Skin epidermis (tissue), 12 donors: ENCODE data around the gene TSPAN10.

ENCODE experiments used
- H3K27ac ChIP-seq, 21 experiments: fragments of 200-600 bp; sonication (generic) in 11 of 21; one replicate each; pipeline ENCODE4 v1.5.0; 2020; ENCODE audit warnings: mild to moderate bottlenecking in 3 of 21, inconsistent platforms in 2 of 21, moderate library complexity in 2 of 21
- H3K4me3 ChIP-seq, 7 experiments: fragments of 200-600 bp; sonication (generic) in 2 of 7; one replicate each; pipeline ENCODE4 v1.5.0; 2020; ENCODE audit warnings: inconsistent platforms in 2 of 7, mild to moderate bottlenecking in 2 of 7, moderate library complexity in 1 of 7

TSPAN10 gene

DNA sequence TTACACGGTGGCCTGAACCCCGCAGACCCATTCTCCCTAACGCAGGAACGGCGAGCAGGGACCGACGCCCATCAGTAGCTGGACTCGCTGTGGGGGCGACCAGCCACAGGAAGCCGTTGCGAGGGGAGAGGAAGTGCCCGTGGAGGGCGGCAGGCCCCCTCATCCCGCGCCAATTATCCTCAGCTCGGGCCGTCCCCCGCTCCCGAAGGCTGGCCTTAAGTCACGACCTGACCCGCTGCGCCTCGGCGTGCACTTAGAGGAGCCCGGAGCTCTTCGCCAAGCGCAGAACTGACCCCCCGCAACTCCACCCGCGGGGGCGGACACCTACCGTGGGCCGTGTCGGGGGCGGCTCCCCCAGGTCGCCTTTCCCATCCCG is 46.2 kb downstream of the TSPAN10 start:
- Histone ChIP-seq H3K27ac (peak overlapping the region; percentile 69 to 98 (median 92)), H3K4me3 (peak overlapping the region; percentile 59 to 100 (median 96))

DNA sequence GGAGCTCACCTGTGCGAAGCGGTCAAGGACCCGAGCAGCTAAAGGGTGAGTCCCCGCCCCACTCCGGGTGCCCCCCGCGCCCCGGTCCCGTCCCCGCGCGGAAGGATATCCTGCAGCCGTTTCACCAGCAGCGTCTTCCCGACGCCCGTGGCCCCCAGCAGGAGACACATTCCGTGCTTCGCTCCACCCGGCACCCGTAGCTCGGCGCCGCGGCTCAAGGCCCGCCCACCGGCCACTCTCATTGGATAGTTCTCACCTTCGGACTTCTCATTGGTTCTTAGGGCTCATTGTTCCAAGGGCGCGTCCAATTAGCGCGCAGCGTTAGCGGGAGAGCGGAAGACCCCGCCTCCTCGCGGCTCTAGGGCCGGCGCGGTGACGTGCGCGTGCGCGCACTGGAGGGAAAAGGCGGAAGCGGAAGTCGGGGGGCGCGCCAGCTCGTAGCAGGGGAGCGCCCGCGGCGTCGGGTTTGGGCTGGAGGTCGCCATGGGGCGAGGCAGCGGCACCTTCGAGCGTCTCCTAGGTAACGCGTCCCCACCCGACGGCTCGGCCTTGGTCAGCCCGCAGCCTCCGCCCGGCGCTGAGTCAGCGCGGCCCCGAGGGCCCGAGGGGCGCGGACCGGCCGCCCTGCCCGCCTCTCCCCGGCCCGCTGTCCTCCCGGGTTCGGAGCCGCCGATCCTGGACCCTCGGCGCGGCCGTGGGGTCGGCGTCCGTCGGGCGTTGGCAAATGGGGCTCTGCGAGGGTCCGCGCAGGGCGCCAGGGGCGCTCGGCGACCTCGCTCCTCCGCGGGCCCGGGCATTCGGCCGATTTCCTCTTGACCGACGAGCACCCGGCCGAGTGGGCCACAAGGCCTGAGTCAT is 46.8 kb downstream of the TSPAN10 start, which contains the start of the genes ARL16 and HGS:
ARL16 (minus strand) TSS at position 214 of the 858 bp plus-strand sequence; CDS start at position 170, 44 bp downstream.
HGS (plus strand) TSS at position 428 of the 858 bp plus-strand sequence; CDS start at position 484, 56 bp downstream.
- Histone ChIP-seq H3K4me3 (peak within 1 kb of the TSS; percentile 59 to 100 (median 96)), H3K27ac (peak within 1 kb of the TSS; percentile 84 to 99 (median 95))

DNA sequence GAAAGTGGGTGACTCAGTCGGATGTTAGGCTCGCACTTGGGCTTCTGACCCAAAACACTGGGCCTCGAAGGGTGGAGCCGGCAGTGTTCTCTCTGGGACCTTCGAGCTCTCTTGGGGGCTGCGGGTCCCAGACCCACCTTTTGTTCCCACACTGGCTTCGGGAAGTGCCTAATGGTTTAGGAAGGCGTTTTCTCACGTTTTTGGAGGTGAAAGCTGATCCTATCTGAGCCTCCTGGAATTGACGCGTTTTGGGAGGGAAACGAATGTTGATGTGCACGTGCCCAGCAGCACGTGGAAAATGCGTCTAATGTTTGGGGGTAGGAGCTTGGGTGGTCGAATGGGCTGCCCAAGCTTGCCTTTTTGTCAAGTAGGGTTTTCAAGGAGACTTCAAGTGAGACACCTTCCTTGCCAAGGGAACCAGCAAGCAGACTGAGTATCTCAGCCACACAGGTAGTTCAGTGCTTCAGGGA is 47.5 kb downstream of the TSPAN10 start:
- Histone ChIP-seq H3K27ac (peak overlapping the region; percentile 84 to 99 (median 95)), H3K4me3 (peak overlapping the region; percentile 59 to 100 (median 96))

DNA sequence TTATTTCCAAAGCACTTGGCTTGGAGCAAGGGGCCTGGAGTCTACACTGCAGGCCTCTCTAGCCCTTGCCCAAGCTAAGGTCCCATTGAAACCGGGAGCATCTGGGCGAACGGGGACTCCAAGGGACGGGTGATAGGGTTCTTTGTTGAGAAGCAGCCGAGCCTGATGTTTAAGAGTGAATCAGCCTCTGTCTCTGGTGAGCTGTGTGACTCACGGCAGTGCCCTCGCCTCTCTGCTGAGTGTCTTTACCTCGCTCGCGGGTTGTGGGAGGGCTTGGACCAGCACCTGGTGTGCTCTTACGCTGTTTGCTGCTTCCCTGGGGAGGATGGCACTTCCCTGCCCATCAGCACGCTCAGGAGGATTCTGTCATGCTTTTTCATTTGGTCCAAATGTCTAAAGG is 48.1 kb downstream of the TSPAN10 start:
- peak overlapping the region in 19 of 21 experiments; percentile 88 to 99 (median 95) for H3K27ac ChIP-seq
- H3K4me3 ChIP-seq: peak overlapping the region; percentile 59 to 100 (median 96)

DNA sequence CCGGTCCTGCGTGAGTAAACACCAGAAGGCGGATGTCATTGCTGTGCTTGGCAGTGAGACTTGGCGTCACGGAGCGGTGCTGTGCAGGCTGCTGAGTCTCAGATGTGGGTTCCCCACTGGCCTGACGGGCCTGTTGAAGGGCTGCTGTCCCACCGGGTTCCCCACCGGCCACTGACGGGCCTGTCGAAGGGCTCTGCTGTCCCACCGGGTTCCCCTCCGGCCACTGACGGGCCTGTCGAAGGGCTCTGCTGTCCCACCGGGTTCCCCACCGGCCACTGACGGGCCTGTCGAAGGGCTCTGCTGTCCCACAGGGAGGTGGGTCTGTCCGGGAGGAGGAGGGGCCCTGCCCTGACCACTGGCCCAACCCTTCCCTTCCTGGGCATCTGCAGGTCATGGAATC is 49.6 kb downstream of the TSPAN10 start:
- Histone ChIP-seq H3K27ac (no peak overlapping the region), H3K4me3 (no peak overlapping the region)

DNA sequence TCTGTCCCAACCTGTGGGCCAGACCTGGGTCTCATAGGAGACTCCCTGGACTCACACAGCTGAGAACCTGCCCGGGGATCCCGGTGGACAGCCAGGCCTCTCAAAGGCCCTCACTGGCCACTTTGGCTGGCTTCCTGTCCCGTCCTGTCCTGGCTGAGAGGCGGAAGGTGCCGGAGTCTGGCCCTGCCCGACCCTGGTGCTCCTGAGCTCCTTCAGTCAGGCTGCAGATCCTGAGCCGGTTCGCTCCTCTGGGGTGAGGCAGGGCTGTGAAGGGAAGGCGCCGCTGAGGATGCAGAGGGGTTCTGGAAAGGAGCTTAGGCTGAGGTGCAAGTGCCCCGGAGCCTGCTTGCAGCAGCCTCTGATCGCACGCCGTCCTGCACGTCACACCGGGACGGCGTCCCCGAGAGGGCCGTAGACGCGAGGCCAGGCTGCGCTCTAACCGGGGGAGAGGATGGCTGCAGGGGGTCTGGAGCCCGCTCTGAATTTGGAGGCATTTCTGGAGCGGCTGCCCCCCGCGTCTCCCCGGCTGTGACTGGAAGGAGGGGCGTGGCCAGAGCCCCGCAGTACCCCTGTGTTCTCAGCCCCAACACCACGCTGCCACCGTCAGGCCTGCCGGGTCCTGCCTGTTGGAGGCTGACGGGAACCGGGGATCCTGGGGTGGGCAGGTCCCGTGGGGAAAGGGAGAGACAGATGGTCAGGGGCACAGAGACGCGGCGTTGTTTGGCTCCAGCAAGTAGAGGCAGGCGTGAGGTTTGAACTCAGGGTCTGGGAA is 51.0 kb downstream of the TSPAN10 start:
- no peak overlapping the region for H3K4me3 ChIP-seq
- peak overlapping the region in 2 of 21 experiments; percentile 11 to 19 for H3K27ac ChIP-seq

DNA sequence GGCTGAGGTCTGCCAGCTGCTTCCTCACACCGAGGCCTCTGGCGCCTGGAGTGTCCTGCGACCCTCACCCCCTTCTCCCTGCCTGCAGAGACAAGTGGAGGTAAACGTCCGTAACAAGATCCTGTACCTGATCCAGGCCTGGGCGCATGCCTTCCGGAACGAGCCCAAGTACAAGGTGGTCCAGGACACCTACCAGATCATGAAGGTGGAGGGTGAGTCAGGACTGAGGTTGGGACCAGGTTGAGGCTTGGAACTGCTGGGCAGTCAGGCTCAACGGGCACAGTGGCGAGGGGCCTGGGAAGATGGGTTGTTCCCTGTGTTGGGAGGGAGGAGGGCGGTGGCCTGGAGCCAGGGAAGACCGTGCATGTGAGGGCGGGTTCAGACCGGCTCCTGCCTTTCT is 51.6 kb downstream of the TSPAN10 start:
- no peak overlapping the region for H3K4me3 ChIP-seq
- H3K27ac ChIP-seq: peak overlapping the region in 3 of 21 experiments; percentile 10 to 25 (median 19)

DNA sequence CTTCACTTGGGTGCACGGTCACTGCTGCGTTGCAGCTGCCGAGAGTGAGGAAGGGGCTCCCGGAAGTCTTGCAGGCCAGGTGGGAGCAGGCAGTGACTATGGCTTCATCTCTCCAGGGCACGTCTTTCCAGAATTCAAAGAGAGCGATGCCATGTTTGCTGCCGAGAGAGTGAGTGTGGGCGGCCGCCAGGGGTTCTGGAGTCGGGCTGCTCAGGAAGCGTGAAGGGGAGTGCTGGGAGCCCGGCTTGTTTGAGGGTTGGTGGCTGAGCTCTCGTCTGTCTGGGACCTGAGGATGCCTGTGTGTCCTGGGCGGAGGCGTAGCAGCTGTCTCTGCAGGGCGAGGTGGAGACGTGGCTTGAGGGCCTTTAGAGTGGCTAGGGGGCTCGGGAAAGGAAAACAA is 53.1 kb downstream of the TSPAN10 start:
- H3K4me3 ChIP-seq: no peak overlapping the region
- no peak overlapping the region for H3K27ac ChIP-seq

DNA sequence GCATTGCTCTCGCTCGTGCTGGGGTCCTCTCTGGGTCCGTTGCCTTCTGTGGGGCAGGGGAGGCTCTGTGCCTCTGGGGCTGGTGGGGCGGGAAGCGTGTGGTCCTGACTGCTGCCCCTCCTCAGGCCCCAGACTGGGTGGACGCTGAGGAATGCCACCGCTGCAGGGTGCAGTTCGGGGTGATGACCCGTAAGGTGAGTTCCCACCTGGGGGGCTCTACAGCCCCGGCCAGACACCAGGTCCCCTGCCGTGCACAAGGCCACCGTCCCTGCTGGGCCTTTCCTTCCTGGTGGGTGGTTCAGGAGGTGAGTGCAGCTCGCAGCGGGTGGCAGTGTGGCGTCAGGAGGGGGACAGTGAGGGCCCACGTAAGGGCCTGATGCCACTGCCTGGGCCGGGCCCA is 53.6 kb downstream of the TSPAN10 start:
- Histone ChIP-seq H3K27ac (no peak overlapping the region), H3K4me3 (no peak overlapping the region)

DNA sequence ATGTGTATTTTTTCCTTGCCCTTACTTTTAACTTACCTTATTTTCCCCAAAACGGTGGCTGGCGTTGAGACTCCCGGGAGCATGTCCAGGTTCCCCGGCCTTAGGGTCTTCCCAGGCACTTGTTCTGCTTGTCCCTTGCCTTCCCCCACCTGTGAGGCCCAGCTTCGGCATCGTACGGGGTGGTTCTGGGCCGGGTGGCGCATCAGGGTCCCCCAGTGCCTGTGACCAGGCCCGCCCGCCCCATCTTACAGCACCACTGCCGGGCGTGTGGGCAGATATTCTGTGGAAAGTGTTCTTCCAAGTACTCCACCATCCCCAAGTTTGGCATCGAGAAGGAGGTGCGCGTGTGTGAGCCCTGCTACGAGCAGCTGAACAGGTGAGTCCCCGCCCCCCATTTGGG is 54.2 kb downstream of the TSPAN10 start:
- no peak overlapping the region for H3K4me3 ChIP-seq
- no peak overlapping the region for H3K27ac ChIP-seq

DNA sequence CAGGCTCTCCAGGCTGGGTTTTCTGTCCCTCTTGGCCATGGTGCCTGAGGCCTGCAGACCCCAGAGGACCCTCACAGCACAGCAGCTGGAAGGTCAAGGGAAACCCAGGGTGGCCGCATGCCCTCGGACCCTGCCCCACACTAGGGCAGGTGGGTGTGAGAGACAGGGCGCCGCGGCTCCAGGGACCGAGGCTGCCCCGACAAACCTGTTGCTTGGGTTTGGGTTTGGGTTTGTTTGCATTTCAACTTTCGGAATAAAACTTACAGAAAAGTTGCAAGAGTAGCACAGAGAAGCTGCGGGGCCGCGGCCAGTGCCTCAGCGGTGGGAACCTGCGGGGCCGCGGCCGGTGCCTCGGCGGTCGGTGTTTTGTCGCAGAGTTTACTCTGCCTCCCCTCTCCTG is 54.6 kb downstream of the TSPAN10 start:
- Histone ChIP-seq H3K27ac (no peak overlapping the region), H3K4me3 (no peak overlapping the region)

DNA sequence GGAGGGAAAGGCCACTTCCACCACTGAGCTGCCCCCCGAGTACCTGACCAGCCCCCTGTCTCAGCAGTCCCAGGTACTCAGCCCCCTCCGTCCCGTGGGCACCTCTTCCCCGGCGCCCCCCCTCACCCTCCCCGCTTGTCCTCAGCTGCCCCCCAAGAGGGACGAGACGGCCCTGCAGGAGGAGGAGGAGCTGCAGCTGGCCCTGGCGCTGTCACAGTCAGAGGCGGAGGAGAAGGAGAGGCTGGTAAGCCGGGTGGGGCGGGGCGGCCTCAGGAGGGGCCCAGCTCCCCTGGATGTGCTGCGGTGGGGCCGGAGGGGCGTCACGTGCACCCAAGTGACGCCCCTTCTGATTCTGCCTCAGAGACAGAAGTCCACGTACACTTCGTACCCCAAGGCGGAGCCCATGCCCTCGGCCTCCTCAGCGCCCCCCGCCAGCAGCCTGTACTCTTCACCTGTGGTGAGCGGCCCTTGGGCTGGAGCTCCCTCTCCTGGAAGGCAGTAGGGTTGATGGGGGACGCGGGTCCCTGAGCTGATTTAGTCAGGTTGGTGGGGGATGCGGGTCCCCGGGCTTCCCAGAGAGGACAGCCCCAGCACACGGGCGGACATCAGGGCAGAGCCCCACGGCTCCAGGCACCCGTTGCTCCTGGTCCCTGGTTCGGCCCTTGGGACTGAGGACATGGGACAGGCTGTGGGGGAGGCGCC is 56.7 kb downstream of the TSPAN10 start:
- H3K27ac ChIP-seq: no peak overlapping the region
- H3K4me3 ChIP-seq: no peak overlapping the region

DNA sequence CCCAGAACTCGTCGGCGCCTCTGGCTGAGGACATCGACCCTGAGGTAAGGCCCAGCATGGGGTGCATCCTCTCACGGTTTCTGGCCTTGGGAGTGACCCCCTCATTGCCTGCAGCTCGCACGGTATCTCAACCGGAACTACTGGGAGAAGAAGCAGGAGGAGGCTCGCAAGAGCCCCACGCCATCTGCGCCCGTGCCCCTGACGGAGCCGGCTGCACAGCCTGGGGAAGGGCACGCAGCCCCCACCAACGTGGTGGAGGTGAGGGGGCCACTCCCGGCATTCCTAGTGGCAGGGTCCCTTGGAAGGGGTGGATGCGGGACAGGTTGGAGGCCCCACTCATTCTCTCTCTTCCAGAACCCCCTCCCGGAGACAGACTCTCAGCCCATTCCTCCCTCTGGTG is 57.8 kb downstream of the TSPAN10 start:
- Histone ChIP-seq H3K27ac (no peak overlapping the region), H3K4me3 (no peak overlapping the region)

DNA sequence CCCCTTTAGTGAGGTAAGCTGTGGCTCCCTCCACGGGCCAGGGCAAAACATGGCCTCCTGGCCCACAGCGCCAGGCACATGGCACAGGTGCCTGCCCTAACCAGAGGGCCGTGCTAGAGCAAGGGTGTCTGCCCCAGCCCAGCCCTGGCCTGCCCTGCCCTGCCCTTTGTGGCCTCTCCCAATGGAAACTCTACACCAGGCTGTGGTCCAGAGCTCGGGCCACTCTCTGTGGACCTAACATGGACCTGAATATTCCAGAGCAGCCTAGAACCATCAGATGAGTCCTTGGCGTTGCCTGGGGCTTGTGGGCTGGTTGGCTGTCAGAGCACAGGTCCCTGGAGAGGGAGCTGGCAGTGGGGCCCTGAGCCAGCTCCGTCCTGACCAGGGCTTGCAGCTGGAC is 58.2 kb downstream of the TSPAN10 start:
- H3K4me3 ChIP-seq: no peak overlapping the region
- H3K27ac ChIP-seq: no peak overlapping the region

DNA sequence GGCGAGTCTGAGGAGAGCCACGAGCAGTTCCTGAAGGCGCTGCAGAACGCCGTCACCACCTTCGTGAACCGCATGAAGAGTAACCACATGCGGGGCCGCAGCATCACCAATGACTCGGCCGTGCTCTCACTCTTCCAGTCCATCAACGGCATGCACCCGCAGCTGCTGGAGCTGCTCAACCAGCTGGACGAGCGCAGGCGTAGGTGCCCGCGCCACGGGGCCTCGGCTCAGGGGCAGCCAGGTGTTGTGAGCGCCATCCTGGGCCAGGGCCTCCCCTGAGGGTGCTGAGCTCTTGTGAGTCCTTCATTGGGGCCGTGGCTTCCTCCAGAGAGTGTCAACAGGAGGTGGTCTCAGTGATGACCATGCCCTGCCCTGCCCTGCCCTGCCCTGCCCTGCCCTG is 58.8 kb downstream of the TSPAN10 start:
- Histone ChIP-seq H3K4me3 (no peak overlapping the region), H3K27ac (no peak overlapping the region)

DNA sequence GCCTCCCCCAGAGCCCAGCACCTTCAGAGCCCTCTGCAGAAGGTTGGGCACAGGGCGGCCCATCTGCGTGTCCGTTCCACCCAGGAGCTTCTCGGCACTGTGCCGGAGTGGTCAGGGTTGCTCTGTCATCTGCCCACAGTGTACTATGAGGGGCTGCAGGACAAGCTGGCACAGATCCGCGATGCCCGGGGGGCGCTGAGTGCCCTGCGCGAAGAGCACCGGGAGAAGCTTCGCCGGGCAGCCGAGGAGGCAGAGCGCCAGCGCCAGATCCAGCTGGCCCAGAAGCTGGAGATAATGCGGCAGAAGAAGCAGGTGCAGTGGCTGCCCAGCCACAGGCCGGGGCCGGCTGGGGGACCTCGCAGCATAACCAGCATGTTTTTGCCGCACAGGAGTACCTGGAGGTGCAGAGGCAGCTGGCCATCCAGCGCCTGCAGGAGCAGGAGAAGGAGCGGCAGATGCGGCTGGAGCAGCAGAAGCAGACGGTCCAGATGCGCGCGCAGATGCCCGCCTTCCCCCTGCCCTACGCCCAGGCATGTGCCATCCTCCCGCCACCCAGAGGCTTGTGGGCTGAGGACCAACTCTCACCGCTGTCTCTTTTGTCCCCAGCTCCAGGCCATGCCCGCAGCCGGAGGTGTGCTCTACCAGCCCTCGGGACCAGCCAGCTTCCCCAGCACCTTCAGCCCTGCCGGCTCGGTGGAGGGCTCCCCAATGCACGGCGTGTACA is 59.4 kb downstream of the TSPAN10 start:
- no peak overlapping the region for H3K27ac ChIP-seq

DNA sequence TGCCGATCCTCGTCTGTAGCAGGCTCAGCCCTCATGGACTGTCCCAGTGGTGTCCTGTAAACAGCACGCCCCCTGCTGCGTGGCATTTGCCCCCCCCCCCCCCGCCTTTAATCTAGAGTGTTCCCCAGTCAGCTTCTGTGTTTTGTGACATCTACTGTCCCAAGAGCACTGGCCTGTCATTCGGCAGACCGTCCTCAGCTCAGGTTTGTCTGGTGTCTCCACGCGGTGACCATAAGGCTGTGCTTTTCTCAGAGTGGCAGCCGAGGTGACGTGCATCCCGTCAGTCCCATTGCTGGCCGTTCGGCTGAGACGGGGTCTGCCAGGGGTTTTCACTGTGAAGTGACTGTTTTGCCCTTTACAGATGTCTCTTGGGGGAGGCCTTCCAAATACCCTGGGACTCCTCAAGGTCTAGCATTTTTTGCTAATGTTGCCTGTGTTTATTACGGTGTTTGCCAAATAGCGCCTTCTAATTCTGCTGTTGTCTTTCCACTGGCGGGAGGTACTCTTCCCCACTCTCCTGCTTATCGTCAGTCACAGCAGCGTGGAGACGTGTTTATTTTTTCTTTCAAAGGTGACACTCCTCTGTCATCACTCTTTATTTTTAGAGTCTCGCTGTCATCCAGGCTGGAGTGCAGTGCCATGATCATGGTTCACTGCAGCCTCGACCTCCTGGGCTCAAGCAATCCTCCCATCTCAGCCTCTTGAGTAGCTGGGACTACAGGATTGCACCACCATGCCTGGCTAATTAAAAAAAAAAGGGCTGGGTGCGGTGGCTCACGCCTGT is 60.5 kb downstream of the TSPAN10 start:
- Histone ChIP-seq H3K27ac (no peak overlapping the region), H3K4me3 (no peak overlapping the region)

More for the DNA sequence above, 59.4 kb downstream of the TSPAN10 start:
- no peak overlapping the region for H3K4me3 ChIP-seq
